ENCODE data around the gene TMEM143.
A peak's percentile ranks its signal among the peaks of the same experiment; 100 is the strongest.
"Not testable (repeated sequence)": the region's sequence is repeated elsewhere in the genome, so short reads cannot be mapped to it uniquely, and the experiment has no call there.

TMEM143 gene

DNA sequence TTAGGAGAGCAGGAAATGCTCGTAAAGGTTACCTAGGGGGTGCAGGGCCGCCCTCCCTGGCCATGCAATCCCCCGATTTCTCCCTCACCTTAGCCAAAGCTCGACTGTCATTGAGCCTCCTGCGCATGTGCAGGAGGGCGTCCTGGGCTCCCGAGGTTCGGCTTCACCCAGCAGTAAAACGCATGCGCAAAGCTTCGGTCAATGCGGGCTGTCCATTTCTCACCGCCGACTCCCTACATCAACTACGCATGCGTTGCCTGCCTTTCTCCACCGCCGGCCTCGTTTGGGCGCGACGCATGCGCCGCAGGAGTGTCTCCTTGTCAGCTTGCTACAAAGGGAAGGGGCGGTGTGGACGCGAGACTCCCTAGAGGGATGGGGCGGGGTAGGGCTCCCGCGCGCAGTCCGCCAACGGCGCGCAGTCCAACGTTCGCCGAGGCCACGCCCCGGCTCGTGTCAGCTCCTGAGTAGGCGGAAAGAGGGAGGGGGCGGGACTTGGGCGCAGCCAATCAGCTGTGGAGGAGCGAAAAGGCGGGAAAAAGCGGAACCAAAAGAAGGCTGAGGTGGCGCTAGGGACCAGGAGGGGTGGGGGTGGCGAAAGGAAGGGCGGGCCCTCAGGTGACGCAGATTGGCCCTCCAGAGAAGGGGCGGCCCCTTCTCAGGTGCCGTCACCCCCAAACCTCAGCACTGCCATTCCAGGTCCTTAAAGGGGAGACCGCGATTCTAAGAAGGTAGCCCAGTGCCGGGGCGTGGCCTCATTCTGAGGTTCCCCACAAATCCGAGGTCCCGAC, at the start of gene TMEM143, which contains the start of gene SYNGR4:
TSS of gene TMEM143 (minus strand) at position 131 of the 788 bp plus-strand sequence. CDS start at position 111, 20 bp downstream.
TSS of gene SYNGR4 (plus strand) at position 558 of the 788 bp plus-strand sequence. CDS start 1,476 bp downstream, outside the sequence.
- DNase-seq: peak; percentile 99

DNA sequence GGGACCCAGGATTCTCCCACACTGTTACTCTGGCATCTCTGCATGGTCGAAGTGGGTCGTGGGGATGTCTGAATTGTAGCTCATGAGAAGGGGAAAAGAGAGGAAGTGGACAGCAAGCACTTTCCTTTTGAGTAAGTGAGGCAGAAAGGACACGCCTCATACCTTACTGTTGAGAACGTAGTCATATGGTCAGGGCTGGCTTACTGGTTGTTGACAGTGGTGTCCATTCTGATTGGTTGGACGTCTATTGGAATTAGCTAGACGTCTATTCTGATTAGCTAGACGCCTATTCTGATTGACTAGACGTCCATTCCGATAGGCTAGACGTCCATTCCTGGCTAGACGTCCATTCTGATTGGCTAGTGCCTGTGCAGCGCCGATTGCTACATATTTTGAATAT, 42.1 kb upstream of the TMEM143 start:
- no peak for DNase-seq

DNA sequence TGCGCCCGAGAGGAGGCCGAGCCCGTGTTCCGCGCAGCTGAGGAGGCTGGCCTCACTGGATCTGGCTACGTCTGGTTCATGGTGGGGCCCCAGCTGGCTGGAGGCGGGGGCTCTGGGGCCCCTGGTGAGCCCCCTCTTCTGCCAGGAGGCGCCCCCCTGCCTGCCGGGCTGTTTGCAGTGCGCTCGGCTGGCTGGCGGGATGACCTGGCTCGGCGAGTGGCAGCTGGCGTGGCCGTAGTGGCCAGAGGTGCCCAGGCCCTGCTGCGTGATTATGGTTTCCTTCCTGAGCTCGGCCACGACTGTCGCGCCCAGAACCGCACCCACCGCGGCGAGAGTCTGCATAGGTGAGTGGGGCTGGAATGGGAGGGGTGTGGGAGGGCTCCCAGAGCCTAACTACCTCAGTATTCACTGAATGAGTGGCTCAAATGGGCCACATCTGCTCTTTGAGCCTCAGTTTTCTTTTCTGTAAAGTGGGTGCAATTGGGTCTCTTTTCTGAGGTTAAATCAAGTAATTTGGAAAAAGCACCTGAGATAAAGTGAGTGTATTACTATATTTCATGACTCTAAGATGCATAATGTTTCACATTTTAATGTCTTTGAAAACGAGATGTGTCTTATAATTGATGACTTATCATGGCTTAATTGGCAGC, 41.4 kb upstream of the TMEM143 start:
- DNase-seq: no peak

DNA sequence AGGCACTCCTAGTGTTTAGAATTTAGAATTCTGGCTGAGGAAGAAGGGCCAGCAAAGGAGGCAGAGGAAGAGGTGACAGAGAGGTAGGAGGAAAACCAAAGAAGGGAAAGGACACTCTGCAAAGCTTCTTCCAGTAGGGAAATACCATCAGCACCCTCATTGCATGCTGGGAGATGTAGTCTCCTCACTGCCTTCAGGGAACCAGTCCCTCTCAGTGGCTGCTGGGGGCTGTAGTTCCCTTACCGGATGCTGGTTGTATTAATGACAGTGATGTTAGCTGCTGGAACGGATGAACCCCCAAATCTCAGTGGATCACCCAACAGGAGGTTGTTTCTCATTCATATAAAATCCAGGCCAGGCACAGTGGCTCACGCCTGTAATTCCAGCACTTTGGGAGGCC, 39.9 kb upstream of the TMEM143 start:
- DNase-seq: peak in 1 of 2 donors; percentile 27

DNA sequence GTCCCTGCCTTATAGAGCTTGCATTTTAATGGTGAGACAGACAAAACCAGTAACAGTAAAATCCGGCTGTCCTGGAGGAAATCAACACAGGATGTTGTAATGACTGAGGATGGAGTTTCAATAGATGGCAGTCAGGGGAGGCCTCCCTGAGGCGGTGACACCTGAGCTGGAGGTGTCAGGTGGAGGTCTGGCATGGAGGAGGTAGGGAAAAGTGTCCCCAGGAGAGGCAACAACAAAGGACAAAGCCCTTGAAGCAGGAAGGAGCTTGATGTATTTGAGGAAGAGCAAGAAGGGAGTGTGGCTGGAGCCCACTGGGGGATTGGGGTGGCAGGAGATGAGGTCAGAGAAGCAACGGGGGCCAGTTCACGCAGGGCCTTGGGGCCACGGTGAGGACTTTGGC, 37.5 kb upstream of the TMEM143 start:
- no peak for DNase-seq

DNA sequence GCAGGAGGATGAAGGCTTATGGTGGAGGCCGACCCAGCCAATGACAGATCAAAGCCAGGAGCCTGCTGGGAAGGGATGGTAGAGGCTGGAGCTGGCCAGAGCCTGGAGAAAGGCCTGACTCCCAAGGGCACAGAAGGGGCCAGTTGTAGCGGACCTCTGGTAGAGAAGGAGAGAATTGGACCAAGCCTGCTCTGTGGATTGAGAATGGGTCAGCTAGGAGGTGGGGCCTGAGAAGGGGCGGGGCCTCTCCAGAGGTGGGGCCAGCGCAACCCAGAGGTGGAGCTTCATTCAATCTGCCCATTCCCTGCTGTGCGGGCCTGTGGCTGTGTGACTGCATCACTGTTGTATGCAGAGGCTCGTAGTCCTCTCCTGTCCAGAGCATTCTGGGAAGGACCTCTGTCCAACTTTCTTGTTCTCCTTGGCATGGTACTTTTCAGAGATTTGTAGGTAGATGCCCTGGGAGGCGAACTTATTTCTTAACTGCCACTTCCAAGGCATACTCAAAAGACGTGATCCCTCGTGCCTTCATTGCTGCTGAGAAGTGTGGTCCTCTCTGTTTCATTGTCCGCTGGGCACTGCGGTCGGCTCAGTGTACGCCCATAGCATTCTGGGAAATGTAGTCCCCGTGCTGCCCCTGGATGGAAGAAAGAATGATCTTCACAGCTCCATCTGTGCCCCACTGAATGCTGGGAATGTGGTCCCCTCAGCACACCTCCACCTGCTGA, 36.4 kb upstream of the TMEM143 start:
- DNase-seq: no peak

DNA sequence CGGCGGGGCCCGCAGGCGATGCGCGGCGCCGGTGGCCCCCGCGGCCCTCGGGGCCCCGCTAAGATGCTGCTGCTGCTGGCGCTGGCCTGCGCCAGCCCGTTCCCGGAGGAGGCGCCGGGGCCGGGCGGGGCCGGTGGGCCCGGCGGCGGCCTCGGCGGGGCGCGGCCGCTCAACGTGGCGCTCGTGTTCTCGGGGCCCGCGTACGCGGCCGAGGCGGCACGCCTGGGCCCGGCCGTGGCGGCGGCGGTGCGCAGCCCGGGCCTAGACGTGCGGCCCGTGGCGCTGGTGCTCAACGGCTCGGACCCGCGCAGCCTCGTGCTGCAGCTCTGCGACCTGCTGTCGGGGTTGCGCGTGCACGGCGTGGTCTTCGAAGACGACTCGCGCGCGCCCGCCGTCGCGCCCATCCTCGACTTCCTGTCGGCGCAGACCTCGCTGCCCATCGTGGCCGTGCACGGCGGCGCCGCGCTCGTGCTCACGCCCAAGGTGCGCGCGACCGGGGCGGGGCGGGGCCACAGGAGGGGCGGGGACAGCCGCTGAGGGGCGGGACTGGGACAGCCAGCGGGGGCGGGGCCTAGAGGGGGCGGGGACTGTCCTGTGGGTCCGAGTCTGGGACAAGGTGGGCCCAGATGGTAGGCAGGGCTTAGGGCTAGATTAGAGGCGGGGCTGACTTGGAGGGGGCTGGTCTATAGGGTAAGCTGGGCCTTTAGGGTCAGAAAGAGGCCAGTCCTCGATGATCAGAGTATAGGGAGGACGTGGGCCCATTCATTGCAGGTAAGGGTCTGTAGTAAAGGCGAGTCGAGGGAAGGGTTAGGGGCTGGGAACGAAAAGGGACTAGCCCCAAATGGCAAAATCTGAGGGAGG, 34.9 kb upstream of the TMEM143 start:
- no peak for DNase-seq

DNA sequence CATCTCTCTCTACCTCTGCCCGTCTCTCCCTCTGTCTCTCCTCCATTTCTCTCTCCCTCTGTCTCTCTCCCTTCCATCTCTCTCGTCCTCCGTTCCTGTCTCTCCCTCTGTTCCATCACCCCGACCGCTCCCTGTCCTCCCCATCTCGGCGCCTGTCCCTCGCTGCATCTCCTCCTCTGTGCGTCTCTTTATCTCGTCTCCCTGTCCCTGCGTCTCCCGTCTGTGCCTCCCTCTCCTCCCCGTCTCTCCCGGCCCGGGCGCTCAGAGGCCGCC, 34.3 kb upstream of the TMEM143 start:
- DNase-seq: no peak

DNA sequence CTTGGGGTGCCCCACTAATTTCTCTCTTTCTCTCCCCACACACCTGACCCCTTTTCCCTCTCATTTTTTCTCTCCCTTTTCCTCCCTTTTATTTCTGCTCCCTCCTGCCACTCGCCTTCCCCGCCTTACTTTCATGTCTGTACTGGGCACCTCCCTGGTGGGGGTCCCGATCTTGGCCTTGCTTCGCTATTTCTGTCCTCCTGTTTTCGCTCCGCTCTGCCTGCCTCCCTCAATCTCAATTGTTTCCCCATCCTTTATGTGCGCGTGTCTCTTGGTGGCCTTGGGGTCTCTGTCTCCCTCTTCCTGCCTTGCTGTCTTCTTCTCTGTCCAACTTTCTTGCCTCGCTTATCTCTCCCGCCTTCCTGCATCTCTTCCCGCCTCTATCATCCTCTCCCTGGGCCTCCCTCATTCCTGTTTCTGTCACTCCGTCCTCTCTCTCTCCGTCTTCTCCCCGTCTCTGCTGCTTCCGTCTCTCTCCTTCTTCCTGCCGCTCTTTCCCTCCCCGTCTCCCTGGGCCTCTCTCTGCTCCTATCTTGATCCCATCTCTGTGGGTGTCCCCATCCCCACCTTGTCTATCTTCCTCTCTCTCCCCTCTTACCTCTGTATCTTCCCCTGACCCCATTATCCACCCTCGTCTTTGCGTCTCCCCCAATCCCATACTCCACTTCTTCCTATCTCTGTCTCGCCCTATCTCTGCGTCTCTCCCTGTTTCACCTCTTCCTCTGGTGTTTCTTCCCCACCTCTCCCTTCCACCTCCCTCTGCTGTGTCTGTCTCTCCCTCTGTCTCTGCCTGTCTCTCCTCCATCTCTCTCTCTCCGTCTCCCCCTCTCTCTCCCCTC, 33.7 kb upstream of the TMEM143 start:
- DNase-seq: no peak

DNA sequence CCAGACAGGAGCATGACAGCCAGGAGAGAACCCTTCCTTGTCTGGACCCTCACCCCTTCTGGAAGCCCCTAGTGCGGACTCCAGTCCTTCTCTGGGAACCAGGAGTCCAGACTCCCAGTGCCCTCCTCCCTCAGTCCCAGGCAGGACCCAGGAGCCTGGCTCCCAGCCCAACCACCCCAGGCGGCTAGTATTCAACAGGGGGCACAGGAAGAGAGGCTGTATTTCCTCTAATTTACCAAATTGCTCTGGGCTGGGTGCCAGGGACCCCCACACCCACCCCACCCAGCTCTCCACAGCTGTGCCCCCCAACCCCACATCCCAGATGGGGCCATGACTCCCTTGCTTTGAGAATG, 33.1 kb upstream of the TMEM143 start:
- no peak for DNase-seq

DNA sequence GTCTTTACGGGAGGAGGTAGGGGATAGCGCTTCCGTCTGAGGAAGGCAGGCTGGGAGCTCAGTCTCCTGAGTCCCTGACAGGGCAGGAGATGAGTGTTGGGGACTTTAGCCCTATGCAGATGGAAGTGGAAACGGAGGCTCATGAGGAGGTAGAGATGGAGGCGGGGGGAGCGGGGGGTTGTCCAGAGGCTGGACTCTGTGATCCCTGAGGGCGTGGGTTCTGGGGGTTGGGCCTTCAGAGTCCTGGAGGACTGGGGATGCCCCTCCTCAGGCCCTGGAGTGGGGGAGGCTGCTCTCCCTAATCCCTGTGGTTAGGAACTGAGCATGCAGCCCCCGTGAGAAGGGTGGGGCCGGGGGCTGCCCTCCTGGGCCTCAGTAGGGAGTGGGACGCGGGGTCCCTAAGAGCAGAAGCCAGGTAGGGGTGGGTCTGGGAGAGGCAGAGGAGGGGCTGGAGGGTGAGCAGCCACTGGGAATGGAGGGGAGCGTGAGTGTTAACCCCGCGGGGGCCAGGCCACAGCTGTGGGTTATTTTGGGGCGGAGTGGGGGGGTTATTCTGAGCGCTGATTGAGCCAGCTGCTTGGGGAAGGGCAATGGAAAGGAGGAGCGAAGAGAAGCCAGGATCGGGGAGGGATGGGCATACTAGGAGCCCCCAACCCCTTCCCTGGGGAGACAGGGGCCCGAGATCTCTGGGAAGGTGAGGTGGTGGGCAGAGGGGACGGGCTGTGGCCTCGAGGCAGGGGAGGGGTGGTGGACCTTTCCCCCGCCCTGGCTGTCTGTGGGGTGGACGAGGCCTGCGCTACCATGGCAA, 32.5 kb upstream of the TMEM143 start:
- no peak for DNase-seq

DNA sequence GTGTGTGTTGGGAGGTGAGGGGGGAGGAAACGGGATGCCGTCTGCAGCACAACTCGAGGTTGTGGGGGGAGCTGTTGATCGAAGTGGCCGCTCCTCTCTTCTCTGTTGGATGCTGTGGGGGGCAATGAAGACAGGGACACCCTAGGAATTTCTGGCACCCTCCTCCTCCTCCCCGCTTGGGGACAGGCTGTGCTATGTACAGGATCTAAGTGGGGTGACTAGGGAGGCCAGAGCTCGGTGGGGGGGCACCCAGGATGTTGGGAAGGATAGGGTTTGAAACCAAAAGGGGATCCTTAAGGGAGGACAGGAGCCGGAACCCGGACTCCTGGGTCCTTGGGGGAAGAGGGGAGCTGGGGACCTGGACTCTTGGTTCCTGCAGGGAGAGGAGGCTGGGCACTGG, 31.8 kb upstream of the TMEM143 start:
- DNase-seq: no peak

DNA sequence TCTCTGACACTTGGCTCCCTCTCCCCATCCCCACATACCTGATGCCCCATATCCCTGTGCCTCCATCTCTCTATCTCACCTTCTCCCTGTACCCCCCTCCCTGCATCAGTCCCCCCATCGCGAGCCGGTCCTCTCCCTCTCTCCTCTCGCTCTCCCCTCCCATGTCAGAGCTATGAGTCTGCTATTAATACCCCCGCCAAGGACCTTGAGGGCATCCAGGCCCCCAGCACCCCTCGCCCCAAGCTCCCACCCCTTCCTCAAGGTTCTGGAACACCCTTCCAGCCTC, 31.4 kb upstream of the TMEM143 start:
- DNase-seq: no peak

DNA sequence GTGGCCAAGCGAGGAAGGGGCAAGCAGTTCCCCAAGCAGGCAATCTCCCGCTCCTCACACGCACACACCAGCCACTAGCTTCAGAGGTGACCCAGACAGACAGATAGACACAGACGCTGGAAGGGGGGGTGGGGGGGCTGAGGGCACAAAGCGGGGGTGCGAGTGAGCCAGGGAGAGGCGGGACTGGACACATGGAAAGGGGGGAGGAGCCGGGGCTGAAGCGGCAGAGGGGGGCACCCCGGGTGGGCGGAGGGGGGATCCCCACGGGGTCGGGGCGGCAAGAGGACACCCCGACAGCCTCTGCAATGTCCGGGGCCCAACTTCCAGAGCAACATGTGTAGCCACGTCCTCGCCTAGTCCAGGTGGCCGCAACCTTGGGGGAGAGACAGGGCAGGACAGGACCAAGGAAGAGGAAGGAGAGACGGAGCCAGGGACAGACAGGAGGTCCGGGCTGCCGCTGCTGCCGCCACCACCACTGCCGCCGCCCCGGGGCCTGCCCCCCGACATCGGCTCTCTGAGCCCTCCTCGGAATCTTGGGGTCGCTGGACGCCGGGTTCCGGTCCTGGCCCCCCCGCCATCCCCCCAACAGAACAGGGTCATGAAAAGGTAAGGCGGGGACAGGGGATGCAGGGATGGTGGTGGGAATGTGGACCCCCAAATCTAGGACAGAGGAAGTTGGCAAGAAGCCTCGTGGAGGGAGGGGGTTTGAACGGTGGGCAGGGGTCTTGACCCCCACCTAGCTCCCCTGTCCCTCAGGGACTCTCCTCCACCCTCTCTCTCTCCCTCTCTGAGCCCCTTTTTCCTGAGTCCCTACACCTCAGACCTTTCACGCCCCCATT, 30.8 kb upstream of the TMEM143 start:
- no peak for DNase-seq

DNA sequence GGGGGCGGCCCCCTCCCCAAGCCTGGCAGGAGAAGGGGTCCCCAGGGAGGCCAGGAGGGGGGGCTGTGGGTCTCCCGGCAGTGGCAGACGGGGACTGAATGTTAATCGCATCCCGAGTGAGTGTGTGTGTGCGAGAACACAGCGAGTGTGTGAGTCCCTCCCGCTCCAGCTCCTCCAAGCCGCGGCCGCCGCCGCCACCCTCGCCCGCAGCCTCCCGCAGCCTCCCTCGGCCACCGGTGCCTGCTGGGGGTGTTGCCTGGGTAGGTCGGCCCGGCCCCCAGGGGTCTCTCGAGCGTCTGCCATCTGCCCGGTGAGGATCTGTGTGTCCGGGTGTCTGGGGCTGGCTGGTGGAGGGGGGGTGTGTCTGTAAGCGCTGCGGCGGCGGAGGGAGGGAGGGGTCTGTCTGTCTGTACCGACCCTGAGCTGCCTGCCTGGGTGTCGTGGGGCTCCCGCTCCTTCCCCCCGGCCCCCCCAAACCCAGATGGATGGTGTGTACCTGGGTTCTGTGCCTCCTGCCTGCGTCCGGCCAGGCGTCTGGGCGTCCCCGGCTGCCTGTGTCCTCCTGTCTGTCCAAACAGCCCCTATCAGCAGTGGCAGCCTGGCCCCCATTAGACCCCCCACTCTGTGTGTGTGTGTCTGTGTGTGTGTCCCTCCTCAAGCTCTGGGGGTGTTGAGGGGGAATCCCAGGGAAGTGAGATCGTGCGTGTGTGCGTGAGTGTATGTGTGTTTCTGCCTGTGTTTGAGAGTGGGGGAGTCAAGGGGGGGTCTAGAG, 30.0 kb upstream of the TMEM143 start, which contains the start of gene GRIN2D:
TSS of gene GRIN2D (plus strand) at position 110 of the 772 bp plus-strand sequence. CDS start 4,725 bp downstream, outside the sequence.
- no peak for DNase-seq

DNA sequence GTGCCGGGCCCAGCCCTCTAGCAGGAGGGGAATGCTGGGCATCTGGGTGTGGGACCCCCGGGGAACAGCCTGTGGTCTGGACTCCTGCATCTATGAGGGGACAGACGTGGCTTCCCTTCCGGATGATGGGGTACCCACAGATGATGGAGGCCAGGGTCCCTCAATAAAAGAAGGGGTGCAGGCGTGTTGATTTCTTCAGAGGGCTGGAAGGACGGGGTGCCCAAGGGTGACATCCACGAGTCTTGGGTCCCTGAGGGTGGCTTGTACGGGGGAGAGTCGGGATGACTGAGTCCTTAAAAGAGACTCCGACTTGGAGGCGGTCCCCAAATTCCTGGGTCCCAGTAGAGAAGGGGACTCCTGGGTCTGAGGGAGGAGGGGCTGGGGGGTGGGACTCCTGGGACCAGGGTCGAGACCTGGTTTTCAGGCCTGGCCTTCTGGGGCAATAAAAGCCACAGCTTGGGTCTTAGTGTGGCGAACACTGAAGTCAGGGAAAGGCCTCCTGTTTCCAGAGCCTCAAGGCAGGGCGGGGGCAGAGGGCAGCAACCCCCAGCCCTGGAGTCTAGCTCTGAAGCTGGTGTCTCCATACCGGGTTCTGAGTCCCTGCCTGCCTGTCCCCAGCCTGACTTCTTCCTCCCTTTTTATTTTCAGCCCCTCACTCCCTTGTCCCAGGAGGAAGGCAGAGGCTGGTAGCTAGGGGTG, 29.3 kb upstream of the TMEM143 start:
- no peak for DNase-seq

DNA sequence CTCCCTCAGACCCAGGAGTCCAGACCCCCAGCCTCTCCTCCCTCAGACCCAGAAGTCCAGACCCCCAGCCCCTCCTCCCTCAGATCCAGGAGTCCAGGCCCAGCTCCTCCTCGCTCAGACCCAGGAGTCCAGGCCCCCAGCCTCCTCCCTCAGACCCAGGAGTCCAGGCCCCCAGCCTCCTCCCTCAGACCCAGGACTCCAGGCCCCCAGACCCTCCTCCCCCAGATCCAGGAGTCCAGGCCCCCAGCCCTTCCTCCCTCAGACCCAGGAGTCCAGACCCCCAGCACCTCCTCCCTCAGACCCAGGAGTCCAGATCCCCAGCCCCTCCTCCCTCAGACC, 28.2 kb upstream of the TMEM143 start:
- not testable (repeated sequence) for DNase-seq

DNA sequence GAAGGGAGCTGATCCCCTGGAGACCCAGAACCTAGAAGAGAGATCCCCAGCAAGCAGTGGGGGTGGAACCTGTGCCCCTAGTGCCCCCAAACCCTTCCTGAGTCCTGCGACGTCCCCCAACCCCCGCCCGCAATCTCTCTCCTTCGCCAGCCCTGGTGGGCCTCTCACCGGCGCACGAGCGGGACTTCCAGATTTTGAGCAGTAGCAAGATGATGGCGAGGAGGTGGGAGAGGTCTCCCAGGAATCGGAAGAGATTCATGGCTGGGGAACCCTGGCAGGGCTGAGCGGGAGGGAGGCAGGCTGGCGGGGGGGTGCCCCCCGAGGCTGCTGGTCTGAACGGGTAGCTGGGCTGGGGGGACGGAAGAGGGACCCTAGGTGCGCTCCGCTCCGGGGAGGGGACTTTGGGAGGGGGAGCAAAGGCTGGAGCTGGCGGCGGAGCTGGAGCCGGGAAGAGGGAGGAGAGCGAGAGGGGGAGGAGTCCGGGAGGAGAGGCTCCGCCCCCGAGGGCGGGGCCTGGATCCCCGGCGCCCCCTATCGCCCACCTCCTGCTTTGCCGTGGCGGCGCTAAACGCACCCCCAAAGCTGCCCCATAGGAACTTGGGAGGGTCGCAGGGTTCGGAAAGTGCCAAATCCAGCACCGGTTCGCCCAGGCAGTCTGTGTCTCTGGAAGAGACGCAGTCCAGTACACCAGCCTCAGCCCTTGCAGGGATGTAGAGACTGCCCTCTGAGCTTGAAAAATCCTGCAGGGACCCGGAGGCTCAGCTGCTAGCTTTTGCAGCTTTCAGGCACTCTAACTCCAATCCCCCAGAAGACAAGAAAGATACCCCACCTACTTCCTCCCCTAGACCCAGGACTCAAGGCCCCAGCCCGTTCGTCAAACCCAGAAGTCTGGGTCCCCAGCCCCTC, 27.6 kb upstream of the TMEM143 start, which contains the start of gene KDELR1:
TSS of gene KDELR1 (minus strand) at position 452 of the 906 bp plus-strand sequence. CDS start at position 259, 193 bp downstream.
- DNase-seq: peak; percentile 73 to 83
